HepG2 (cell line): ENCODE measurements around the gene TK2. TPM values are rescaled to one million over a fixed set of nuclear protein-coding genes. Genes with fewer than 3 reads are reported as not detected.

Source experiments
- ARID2 ChIP-seq: sonication (generic); formaldehyde crosslinking; IDR thresholded peaks from 2 replicates; pipeline ENCODE4 v1.8.1; 2022; ENCODE audit warnings: mild to moderate bottlenecking, missing genetic modification reagents, borderline replicate concordance
- ELF1 ChIP-seq: sonication (generic); formaldehyde crosslinking; IDR thresholded peaks from 2 replicates; pipeline ENCODE4 v1.4.0; 2020; ENCODE audit warnings: missing genetic modification reagents
- KLF9 ChIP-seq: IDR thresholded peaks from 2 replicates; pipeline ENCODE4 v1.6.1; 2016; ENCODE audit warnings: low read depth
- MXI1 ChIP-seq: IDR thresholded peaks from 3 replicates; pipeline ENCODE4 v1.6.1; 2012; ENCODE audit warnings: low read depth, low read length, inconsistent platforms, borderline replicate concordance
- MYPOP ChIP-seq: sonication (generic); formaldehyde crosslinking; IDR thresholded peaks from 2 replicates; pipeline ENCODE4 v1.8.1; 2023; ENCODE audit warnings: mild to moderate bottlenecking, moderate library complexity, missing genetic modification reagents
- NFE2 ChIP-seq: sonication (generic); formaldehyde crosslinking; IDR thresholded peaks from 2 replicates; pipeline ENCODE4 v1.4.0; 2020; ENCODE audit warnings: missing genetic modification reagents
- NRL ChIP-seq: sonication (generic); formaldehyde crosslinking; IDR thresholded peaks from 2 replicates; pipeline ENCODE4 v1.5.0; 2020; ENCODE audit warnings: missing genetic modification reagents, mild to moderate bottlenecking, moderate library complexity, borderline replicate concordance
- REPIN1 ChIP-seq: sonication (generic); formaldehyde crosslinking; IDR thresholded peaks from 2 replicates; pipeline ENCODE4 v1.8.0; 2022; ENCODE audit warnings: missing genetic modification reagents, low read depth, mild to moderate bottlenecking, borderline replicate concordance
- SAP130 ChIP-seq: IDR thresholded peaks from 2 replicates; pipeline ENCODE4 v1.6.1; 2016; ENCODE audit warnings: low read depth
- SIN3A ChIP-seq: IDR thresholded peaks from 2 replicates; pipeline ENCODE4 v1.6.1; 2011; ENCODE audit warnings: low read depth, mild to moderate bottlenecking, control low read depth, low read length, borderline replicate concordance
- TFE3 ChIP-seq: IDR thresholded peaks from 2 replicates; pipeline ENCODE4 v1.6.1; 2016
- ZNF20 ChIP-seq: sonication (generic); formaldehyde crosslinking; IDR thresholded peaks from 2 replicates; pipeline ENCODE4 v1.4.0; 2020; ENCODE audit warnings: mild to moderate bottlenecking, moderate library complexity, missing genetic modification reagents
- ZNF256 ChIP-seq: sonication (generic); formaldehyde crosslinking; conservative IDR thresholded peaks from 2 replicates; pipeline ENCODE4 v1.4.0; 2020; ENCODE audit warnings: missing genetic modification reagents
- ZNF407 ChIP-seq: sonication (generic); formaldehyde crosslinking; IDR thresholded peaks from one replicate; pipeline ENCODE4 v1.5.1; 2020; ENCODE audit warnings: mild to moderate bottlenecking, missing genetic modification reagents; ENCODE audit errors: not compliant biosample characterization
- ZNF468 ChIP-seq: sonication (generic); formaldehyde crosslinking; IDR thresholded peaks from 2 replicates; pipeline ENCODE4 v1.8.0; 2022; ENCODE audit warnings: mild to moderate bottlenecking, moderate library complexity, missing genetic modification reagents
- ZNF597 ChIP-seq: sonication (generic); formaldehyde crosslinking; IDR thresholded peaks from 2 replicates; pipeline ENCODE4 v1.5.0; 2020; ENCODE audit warnings: missing genetic modification reagents
- polyA plus RNA-seq, 8 experiments: library from polyadenylated mRNA; depleted of rRNA in 3 of 8; stranded (reverse) in 7 of 8; unstranded in 1 of 8; fragments of >200 nt; fragmentation: Illumina TruSeq in 4 of 8; extraction: Trizol in 4 of 8; gene quantifications; 2 replicates each; pipeline versions ENCODE4 v1.2.1 to v1.2.3, GENCODE V29; 2011 to 2016; ENCODE audit warnings: low read depth in 4 of 8, missing spikeins in 1 of 8, mixed read lengths in 1 of 8; ENCODE audit not compliant: insufficient read depth in 1 of 8
- total RNA-seq, 5 experiments: library from RNA; depleted of rRNA; stranded (reverse); fragments of >200 nt; fragmentation: Illumina TruSeq; extraction: Trizol; gene quantifications; 2 replicates each; pipeline ENCODE4 v1.2.3, GENCODE V29; 2016; ENCODE audit warnings: low read depth in 1 of 5

Gene TK2
- total and polyA plus RNA-seq, 2 of the 13 experiments (the other 11 are each of a cell fraction or from before 2014, with no cell fraction given) = 18.7 to 21.0 TPM

GRCh38 chr16:66549284-66550131 lies at the start of gene TK2 (continued):
- TF ChIP-seq ZNF256 (CRISPR knock-in tag) = no peak; the same call in 1 of the 2 replicates
- peak; percentile 44 for TF ChIP-seq ELF1 (CRISPR knock-in tag)
- TF ChIP-seq TFE3 (CRISPR knock-in tag) = no peak
- no peak for TF ChIP-seq ZNF597 (CRISPR knock-in tag)
- TF ChIP-seq SIN3A = peak; percentile 71; the same call in 1 of the 2 replicates
- peak; percentile 65; the same call in 1 of the 2 replicates for TF ChIP-seq MYPOP
- TF ChIP-seq NRL (CRISPR knock-in tag) = peak; percentile 62; the same call in 1 of the 2 replicates
- no peak for TF ChIP-seq KLF9
- 0 out of 2 replicates have a peak, but pooled peaks have one; percentile 39 for TF ChIP-seq ARID2
- TF ChIP-seq MXI1 = peak; percentile 33; the same call in 1 of the 3 replicates
- peak; percentile 78 for TF ChIP-seq SAP130
- TF ChIP-seq ZNF468 (CRISPR knock-in tag) = no peak
- TF ChIP-seq REPIN1 (CRISPR knock-in tag) = no peak
- TF ChIP-seq ZNF407 (CRISPR knock-in tag) = peak; percentile 75
- no peak for TF ChIP-seq ZNF20 (CRISPR knock-in tag)
- TF ChIP-seq NFE2 (CRISPR knock-in tag) = no peak
